Epithelial cell of esophagus (primary cell): Measurements from ENCODE around the gene CCNI.
A peak's percentile ranks its signal among the peaks of the same experiment; 100 is the strongest.

Experiments used
- DNase-seq: peaks from one replicate; pipeline ENCODE4 v3.0.0; 2010; ENCODE audit warnings: low read depth
- H3K4me3 ChIP-seq: 2 replicates; pipeline ENCODE4 v1.5.1; 2011; ENCODE audit warnings: mild to moderate bottlenecking, low read length, control low read depth
- TF ChIP-seq, protein P1 (sequence below): IDR thresholded peaks from 2 replicates; pipeline ENCODE4 v1.5.1; 2011; ENCODE audit warnings: low read depth, mild to moderate bottlenecking, low read length, control low read depth, inconsistent platforms; ENCODE audit not compliant: insufficient read depth; ENCODE audit errors: missing control alignments

Gene CCNI

GRCh38 chr4:77117721-77118120 is 41.9 kb upstream of the CCNI start:
- no peak for DNase-seq
- no peak overlapping the region for H3K4me3 ChIP-seq
- TF ChIP-seq, protein P1, sequence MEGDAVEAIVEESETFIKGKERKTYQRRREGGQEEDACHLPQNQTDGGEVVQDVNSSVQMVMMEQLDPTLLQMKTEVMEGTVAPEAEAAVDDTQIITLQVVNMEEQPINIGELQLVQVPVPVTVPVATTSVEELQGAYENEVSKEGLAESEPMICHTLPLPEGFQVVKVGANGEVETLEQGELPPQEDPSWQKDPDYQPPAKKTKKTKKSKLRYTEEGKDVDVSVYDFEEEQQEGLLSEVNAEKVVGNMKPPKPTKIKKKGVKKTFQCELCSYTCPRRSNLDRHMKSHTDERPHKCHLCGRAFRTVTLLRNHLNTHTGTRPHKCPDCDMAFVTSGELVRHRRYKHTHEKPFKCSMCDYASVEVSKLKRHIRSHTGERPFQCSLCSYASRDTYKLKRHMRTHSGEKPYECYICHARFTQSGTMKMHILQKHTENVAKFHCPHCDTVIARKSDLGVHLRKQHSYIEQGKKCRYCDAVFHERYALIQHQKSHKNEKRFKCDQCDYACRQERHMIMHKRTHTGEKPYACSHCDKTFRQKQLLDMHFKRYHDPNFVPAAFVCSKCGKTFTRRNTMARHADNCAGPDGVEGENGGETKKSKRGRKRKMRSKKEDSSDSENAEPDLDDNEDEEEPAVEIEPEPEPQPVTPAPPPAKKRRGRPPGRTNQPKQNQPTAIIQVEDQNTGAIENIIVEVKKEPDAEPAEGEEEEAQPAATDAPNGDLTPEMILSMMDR, result no peak

DNA sequence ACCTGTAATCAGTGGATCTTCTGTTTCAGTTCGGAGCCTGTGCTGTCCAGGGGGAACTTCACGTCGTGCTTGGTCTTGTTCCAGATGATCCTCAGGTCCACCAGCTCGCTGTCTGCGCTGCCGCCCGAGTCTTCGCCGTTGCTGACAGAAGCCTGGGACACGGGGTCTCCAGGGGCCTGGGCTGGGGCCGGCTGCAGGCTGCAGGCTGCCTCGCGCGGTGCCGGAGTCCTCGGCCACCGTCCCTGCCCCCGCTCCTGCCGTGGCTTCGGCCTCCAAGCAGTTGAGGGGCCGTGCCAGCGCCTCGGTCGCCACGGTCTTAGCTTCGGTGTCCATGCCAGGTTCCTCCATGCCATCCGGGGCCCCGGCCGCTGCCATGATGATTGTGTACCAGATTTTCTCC is 37.3 kb upstream of the CCNI start:
- H3K4me3 ChIP-seq, result no peak overlapping the region
- TF ChIP-seq, protein P1, result no peak
- DNase-seq, result no peak

DNA sequence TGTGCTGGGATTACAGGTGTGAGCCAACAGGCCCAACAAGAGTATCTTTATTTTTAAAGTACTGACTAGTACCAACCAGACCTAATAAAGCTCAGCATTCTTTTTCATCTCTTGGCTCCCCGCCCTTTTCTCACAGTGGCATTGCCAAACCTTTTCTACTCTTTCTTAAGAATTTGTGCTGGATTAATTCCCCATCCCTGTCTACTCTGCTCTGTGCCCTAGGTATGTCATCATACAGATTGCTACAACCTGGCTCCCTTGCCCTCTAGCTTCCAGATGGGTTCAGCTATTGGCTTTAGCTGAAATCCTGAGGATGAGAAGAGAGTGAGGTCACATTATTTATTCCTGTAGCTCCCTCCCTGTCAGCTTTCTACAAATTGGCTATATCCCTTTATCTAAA is 34.9 kb upstream of the CCNI start:
- DNase-seq, result peak; percentile 41
- TF ChIP-seq, protein P1, result no peak
- H3K4me3 ChIP-seq, result no peak overlapping the region

- TF ChIP-seq, protein P1, result no peak
- no peak overlapping the region for H3K4me3 ChIP-seq
- peak; percentile 74 for DNase-seq
Measured at GRCh38 chr4:77104791-77105540, 29.2 kb upstream of the CCNI start.

DNA sequence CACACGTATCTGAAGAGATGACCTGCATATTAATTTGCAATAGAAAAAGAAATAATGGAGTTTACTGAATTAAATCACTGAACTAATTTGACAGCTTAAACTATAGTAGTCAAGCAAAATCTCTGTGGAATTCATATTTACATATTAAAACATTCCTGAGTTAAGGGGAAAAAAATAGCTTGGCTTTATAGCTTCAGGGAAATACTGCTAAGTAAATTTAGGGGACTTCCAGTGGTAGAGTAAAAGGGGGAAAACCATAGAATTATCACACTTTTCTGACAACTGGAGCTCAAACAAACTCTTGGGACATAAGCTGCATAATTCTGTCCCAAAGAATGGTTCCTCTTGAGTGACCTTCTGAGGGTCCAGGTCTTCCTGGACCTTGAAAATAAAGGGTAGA is 28.6 kb upstream of the CCNI start:
- H3K4me3 ChIP-seq, result no peak overlapping the region
- DNase-seq, result no peak

GRCh38 chr4:77100234-77100633 is 24.4 kb upstream of the CCNI start:
- DNase-seq, result no peak
- H3K4me3 ChIP-seq, result no peak overlapping the region
- TF ChIP-seq, protein P1, result no peak

More for the DNA sequence above, 28.6 kb upstream of the CCNI start:
- TF ChIP-seq, protein P1, result no peak

DNA sequence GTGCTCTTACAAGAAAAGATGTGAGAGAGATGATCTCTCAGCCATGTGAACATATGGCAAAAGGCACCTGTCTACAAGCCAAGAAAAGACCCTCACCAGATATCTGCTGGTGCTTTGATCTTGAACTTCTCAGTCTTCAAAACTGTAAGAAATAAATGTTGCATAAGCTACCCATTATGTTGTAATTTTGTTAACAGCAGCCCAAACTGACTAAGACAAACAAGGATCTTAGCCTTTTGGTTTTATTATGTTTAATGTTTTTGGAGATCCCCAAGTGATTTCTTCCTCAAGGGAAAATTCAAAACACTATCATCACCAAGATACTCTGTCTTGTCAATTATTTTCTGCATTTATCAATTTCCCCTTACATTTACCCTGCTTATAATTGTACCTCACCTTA is 21.8 kb upstream of the CCNI start:
- no peak overlapping the region for H3K4me3 ChIP-seq
- no peak for DNase-seq
- TF ChIP-seq, protein P1, result no peak
